OCI-LY3 (cell line): ENCODE data around the gene SPDYA.

Experiments
- H2AFZ ChIP-seq: fragments of 200-600, 300-600 bp; shearing (Covaris generic); 2 replicates; pipeline ENCODE4 v1.6.0; 2014; ENCODE audit warnings: antibody characterized with exemption, low read depth, low read length
- H3K27ac ChIP-seq: fragments of 200-600, 300-600 bp; sonication (generic); 2 replicates; pipeline ENCODE4 v1.5.1; 2014; ENCODE audit warnings: mild to moderate bottlenecking, low read length, moderate library complexity, mixed read lengths
- H3K27me3 ChIP-seq: fragments of 200-600, 300-600 bp; sonication (generic); 2 replicates; pipeline ENCODE4 v1.6.1; 2014; ENCODE audit warnings: low read depth, low read length, mixed read lengths
- H3K36me3 ChIP-seq: fragments of 200-600, 300-600 bp; sonication (generic); replicated peaks from 2 replicates; pipeline ENCODE3; 2014; ENCODE audit warnings: low read depth, low read length, mixed read lengths
- H3K4me1 ChIP-seq: fragments of 300-600, 200-600 bp; sonication (generic); 2 replicates; pipeline ENCODE4 v1.6.1; 2014; ENCODE audit warnings: low read length, mixed read lengths
- H3K4me2 ChIP-seq: fragments of 200-600, 300-600 bp; sonication (generic); 2 replicates; pipeline ENCODE4 v1.6.1; 2014; ENCODE audit warnings: low read length, mixed read lengths
- H3K4me3 ChIP-seq: fragments of 300-600, 200-600 bp; sonication (generic); 2 replicates; pipeline ENCODE4 v1.5.1; 2014; ENCODE audit warnings: antibody characterized with exemption, mild to moderate bottlenecking, low read length, moderate library complexity
- H3K79me2 ChIP-seq: fragments of 300-600, 200-600 bp; shearing (Covaris generic); 2 replicates; pipeline ENCODE4 v1.6.1; 2014; ENCODE audit warnings: mild to moderate bottlenecking, low read length, mixed read lengths
- H3K9ac ChIP-seq: fragments of 300-600, 200-600 bp; shearing (Covaris generic); 2 replicates; pipeline ENCODE4 v1.6.0; 2014; ENCODE audit warnings: mild to moderate bottlenecking, low read length, moderate library complexity
- H3K9me3 ChIP-seq: fragments of 200-600, 300-600 bp; shearing (Covaris generic); 2 replicates; pipeline ENCODE4 v1.6.1; 2014; ENCODE audit warnings: low read length, mixed read lengths; ENCODE audit not compliant: insufficient read depth
- H4K20me1 ChIP-seq: fragments of 200-600, 300-600 bp; sonication (generic); 2 replicates; pipeline ENCODE4 v1.6.1; 2016; ENCODE audit warnings: low read length, mixed read lengths; ENCODE audit not compliant: insufficient read depth
- EZH2phosphoT487 ChIP-seq: fragments of 200-600 bp; shearing (Covaris generic); IDR thresholded peaks from 2 replicates; pipeline ENCODE4 v1.6.1; 2018; ENCODE audit warnings: antibody characterized with exemption, mixed run types, low read depth
- TF ChIP-seq, protein P1 (sequence below): fragments of 200-600, 300-600 bp; sonication (generic); IDR thresholded peaks from 2 replicates; pipeline ENCODE4 v1.5.1; 2014; ENCODE audit warnings: antibody characterized with exemption, low read length, low read depth

Gene SPDYA

GRCh38 chr2:28776471-28776870 lies 34.2 kb upstream of the SPDYA start:
- no peak for TF ChIP-seq EZH2phosphoT487
- TF ChIP-seq, protein P1, sequence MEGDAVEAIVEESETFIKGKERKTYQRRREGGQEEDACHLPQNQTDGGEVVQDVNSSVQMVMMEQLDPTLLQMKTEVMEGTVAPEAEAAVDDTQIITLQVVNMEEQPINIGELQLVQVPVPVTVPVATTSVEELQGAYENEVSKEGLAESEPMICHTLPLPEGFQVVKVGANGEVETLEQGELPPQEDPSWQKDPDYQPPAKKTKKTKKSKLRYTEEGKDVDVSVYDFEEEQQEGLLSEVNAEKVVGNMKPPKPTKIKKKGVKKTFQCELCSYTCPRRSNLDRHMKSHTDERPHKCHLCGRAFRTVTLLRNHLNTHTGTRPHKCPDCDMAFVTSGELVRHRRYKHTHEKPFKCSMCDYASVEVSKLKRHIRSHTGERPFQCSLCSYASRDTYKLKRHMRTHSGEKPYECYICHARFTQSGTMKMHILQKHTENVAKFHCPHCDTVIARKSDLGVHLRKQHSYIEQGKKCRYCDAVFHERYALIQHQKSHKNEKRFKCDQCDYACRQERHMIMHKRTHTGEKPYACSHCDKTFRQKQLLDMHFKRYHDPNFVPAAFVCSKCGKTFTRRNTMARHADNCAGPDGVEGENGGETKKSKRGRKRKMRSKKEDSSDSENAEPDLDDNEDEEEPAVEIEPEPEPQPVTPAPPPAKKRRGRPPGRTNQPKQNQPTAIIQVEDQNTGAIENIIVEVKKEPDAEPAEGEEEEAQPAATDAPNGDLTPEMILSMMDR, result no peak
- no peak overlapping the region for H3K27ac ChIP-seq
- H3K79me2 ChIP-seq, result peaks cover 65% of the 10 kb centered on the region
- peaks cover 28% of the 10 kb centered on the region for H3K36me3 ChIP-seq
- H2AFZ ChIP-seq, result no peak overlapping the region
- H3K4me1 ChIP-seq, result peaks cover 17% of the 10 kb centered on the region
- peaks cover 70% of the 10 kb centered on the region for H4K20me1 ChIP-seq
- H3K27me3 ChIP-seq, result no peaks in the 10 kb centered on the region
- H3K4me2 ChIP-seq, result no peak overlapping the region
- no peaks in the 10 kb centered on the region for H3K9me3 ChIP-seq
- H3K4me3 ChIP-seq, result no peak overlapping the region
- no peak overlapping the region for H3K9ac ChIP-seq

GRCh38 chr2:28778392-28778791 lies 32.2 kb upstream of the SPDYA start:
- Histone ChIP-seq H3K9ac (no peak overlapping the region), H3K27ac (no peak overlapping the region), H3K9me3 (no peaks in the 10 kb centered on the region), H3K4me2 (no peak overlapping the region), H3K4me3 (no peak overlapping the region), H3K4me1 (peaks cover 17% of the 10 kb centered on the region), H4K20me1 (peaks cover 51% of the 10 kb centered on the region), H3K27me3 (no peaks in the 10 kb centered on the region), H3K79me2 (peaks cover 46% of the 10 kb centered on the region), H2AFZ (no peak overlapping the region), H3K36me3 (peaks cover 37% of the 10 kb centered on the region)
- no peak for TF ChIP-seq EZH2phosphoT487
- TF ChIP-seq, protein P1, result no peak

DNA sequence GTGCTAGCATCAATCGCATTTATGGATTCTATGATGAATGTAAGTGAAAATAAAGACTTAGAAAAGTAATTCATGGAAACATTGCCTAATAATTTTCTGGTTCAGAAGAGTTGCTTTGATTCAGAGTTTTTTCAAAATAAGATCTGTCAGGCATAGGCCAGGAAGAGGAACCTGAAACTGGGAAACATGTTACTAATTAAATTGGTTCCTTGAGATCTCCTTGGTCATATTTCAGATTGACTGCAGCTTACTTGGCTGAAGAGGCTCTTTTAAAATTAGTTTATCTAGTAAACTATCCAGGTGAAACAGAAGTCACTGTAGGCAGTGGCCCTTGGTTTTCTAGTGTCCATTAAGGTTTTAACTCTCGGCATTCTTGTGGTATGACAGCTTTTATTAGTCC lies 31.6 kb upstream of the SPDYA start:
- H2AFZ ChIP-seq, result no peak overlapping the region
- peaks cover 17% of the 10 kb centered on the region for H3K4me1 ChIP-seq
- H3K36me3 ChIP-seq, result peaks cover 41% of the 10 kb centered on the region
- H3K9ac ChIP-seq, result no peak overlapping the region
- no peak overlapping the region for H3K4me3 ChIP-seq
- no peaks in the 10 kb centered on the region for H3K27me3 ChIP-seq
- peaks cover 40% of the 10 kb centered on the region for H3K79me2 ChIP-seq
- H3K4me2 ChIP-seq, result no peak overlapping the region
- TF ChIP-seq, protein P1, result no peak
- no peak for TF ChIP-seq EZH2phosphoT487
- H3K27ac ChIP-seq, result no peak overlapping the region
- H4K20me1 ChIP-seq, result peaks cover 45% of the 10 kb centered on the region
- no peaks in the 10 kb centered on the region for H3K9me3 ChIP-seq

DNA sequence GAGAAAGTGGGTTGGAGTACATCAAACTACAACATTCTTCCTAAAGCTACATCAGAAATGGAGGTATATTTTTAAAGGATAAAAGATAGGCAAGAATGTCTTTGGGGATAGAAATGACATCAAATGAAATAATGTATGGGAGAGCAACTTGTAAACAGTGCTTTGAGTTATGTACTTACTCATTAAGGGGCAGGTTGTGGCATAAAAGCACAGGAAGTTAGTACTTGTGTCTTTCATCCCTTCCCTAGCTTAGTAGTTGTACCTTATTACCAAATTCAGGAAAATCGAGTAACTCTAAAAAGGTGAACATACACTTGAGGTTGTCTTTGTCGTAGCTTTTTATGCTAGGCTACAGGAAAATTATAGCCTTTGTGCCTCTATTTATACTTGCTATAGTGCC lies 30.1 kb upstream of the SPDYA start:
- no peak for TF ChIP-seq EZH2phosphoT487
- TF ChIP-seq, protein P1, result no peak

More for the DNA sequence above, 30.1 kb upstream of the SPDYA start:
- H3K9ac ChIP-seq, result no peak overlapping the region
- peaks cover 25% of the 10 kb centered on the region for H3K79me2 ChIP-seq
- H3K27ac ChIP-seq, result no peak overlapping the region
- H2AFZ ChIP-seq, result no peak overlapping the region
- H3K36me3 ChIP-seq, result peaks cover 49% of the 10 kb centered on the region
- H3K4me2 ChIP-seq, result no peak overlapping the region
- no peak overlapping the region for H3K4me3 ChIP-seq
- H3K27me3 ChIP-seq, result no peaks in the 10 kb centered on the region
- H4K20me1 ChIP-seq, result peaks cover 30% of the 10 kb centered on the region
- H3K4me1 ChIP-seq, result peaks cover 17% of the 10 kb centered on the region
- no peaks in the 10 kb centered on the region for H3K9me3 ChIP-seq
